Stimulated activated CD4-positive, alpha-beta T cell treated with anti-CD3 and anti-CD28 coated beads, Interleukin-1b, Interleukin-23, amount 100 ng/mL, for 48 hours (primary cell): ENCODE data around the gene DCTN4.

Experiments
- DNase-seq: peaks from one replicate; pipeline ENCODE4 v3.0.0-alpha.2; 2020

DCTN4 gene

GRCh38 chr5:150734579-150735384, 24.0 kb downstream of the DCTN4 start:
- peak; percentile 45 for DNase-seq

DNA sequence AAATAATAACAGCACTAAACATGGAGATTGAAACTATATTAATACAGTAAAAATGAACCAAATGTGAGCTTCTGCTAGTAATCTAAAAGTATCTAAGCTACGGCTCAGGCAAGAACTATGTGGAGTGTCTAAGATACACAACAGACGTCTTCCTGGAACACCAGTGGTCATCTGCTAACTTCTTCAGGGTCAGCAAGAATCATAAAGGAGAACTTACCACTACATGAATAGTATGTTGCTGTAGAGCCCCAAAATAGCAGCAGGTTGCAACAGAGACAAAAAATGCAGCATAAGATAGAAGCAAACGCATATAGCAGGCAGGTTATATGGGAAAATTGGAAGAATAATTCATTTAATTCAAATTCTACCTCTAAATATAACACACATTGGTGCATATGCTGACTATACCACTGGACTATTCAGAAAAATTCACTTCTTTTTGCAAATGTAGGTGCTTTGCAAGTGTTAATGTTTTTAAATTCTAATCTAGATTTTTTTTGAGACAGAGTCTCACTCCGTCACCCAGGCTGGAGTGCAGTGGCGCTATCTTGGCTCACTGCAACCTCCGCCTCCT, 27.1 kb downstream of the DCTN4 start:
- no peak for DNase-seq

DNA sequence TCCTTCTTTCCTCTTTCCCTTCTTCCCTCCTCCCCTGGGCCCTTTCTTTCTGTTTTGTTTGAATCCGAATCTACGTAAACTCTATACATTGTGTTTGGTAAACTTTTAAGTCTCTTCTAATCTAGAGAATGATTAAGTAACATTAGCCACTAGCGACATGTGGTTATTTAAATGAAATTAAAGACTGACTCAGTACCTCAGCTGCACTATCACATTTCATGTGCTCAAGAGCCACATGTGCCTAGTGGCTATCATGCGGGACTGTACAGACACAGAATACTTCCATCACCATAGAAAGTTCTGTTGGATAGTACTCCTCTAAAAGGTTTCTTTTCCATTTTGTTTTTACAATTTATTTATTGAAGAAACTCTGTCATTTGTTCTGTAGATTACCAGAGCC, 29.0 kb downstream of the DCTN4 start:
- DNase-seq: no peak

DNA sequence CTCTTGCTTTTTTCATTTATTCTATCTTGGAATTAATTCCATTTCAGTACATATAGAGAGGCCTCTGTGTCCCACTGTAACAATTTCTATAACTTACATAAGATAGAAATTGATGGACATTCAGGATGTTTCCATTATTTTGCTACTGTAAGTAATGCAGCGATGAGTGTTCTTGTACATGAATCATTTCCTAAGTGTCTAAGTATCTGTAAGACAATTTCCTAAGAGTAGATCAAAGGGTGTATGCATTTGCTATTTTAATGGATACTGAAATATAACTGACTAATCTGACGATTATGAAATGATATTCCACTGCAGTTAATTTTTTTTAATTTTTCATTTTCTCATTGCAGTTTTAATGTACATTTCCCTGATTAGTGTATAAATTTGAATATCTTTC, 35.0 kb downstream of the DCTN4 start:
- no peak for DNase-seq

DNA sequence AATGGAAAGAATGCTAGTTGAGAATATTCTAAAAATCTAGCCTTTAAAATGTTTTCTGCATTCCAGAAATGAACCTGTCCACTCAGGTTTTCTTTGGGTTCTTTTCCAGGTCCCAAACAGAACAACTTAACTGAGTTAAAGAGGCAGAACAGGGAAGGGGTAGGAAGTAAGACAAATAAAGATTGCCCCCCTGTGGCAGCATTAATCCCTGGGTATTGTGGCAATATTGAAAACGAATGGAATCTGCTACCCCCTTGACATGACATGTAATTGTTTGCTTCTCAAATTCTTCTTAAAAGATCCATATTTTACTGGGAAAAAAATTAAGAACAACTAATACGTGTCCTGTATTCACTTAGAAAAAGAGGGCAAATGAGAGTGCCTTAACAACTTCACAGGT, 48.7 kb downstream of the DCTN4 start:
- no peak for DNase-seq

DNA sequence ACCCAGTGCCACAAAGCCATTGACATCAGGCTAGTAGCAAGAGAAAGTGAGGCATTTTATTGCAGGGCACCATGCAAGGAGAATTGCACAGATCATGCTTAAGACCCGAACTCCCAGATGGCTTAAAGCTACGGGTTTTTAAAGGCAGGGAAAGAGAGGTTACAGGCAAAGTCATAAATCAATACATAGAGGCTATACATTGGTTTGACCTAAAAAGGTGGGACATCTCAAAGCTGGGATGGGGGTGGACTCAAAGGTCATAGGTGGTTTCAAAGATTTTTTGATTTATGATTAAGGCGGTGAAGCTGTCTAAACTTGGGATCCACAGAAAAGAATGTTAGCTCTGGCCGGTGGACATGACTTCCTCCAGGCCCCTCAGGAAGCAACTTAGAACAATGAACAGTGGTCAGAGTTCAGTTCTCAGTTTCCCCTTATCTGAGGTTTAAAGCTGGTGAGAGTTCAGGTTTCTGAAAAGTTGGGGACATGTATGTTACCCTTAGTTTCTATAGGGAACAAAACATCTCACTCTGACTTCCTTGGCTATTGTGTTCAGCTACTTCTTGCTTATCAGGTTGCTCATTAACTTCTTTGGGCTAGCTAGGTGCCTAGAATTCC, 51.9 kb downstream of the DCTN4 start:
- DNase-seq: no peak

GRCh38 chr5:150703762-150704161, 55.1 kb downstream of the DCTN4 start:
- no peak for DNase-seq

GRCh38 chr5:150700594-150701377, 58.0 kb downstream of the DCTN4 start, which contains the start of gene RBM22:
Gene RBM22 (minus strand): TSS chr5:150701062. CDS start chr5:150700985, 77 bp downstream.
- DNase-seq: peak; percentile 90

GRCh38 chr5:150700246-150700593, 58.6 kb downstream of the DCTN4 start:
- no peak for DNase-seq

DNA sequence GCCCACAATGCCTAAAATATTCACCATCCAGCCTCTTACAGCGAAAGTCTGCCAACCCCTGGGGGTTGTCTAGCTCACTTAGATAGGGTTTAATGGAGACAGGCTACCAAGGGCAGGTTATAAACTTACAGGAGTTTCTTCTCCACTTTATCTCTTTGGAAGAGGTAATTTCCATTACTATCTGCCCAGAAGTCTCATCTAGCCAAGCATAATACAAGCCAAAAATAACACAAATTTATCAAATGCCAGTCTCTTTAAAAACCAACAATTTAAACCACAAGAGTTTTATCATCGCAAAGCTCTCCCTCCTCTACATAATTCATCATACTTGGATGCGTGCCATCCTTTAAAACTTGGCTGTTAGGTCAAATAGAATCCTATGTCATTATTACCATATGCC, 64.2 kb downstream of the DCTN4 start:
- DNase-seq: no peak

DNA sequence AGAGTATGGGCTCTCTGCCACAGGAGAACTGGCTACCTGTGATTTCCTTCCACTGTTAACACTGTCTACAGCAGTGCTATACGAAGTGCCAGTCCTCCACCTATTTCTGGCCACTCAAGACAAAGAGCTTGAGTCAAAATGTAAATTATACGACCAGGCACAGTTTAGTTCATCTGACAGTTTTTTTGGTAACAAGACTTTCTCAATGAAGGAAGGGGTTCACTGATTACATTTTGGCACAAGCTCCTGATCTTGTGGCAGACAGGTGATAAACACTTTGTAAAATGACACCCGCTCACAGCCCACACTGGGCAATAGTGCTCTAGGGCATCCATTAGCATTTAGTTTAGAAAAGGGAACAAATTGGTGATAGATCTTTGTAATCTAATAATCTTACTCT, 66.5 kb downstream of the DCTN4 start:
- DNase-seq: no peak

GRCh38 chr5:150690760-150691159, 68.1 kb downstream of the DCTN4 start:
- DNase-seq: no peak

- DNase-seq: no peak
Observed at GRCh38 chr5:150689120-150689519, 69.7 kb downstream of the DCTN4 start.

DNA sequence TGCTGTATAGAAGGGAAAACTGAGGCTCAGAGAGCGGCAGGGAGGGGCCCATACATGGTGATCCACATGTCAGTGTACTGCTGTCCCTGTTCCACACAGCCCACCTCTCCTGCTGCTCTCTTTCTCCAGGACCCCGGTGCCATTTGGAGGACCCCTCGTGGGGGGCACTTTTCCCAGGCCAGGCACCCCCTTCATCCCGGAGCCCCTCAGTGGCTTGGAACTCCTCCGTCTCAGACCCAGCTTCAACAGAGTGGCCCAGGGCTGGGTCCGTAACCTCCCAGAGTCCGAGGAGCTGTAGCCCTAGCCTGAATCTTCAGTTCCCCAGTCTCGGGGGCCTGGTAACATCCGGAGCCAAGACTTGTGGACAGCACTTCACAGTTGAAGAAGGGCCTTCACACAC, 82.2 kb downstream of the DCTN4 start:
- DNase-seq: no peak

DNA sequence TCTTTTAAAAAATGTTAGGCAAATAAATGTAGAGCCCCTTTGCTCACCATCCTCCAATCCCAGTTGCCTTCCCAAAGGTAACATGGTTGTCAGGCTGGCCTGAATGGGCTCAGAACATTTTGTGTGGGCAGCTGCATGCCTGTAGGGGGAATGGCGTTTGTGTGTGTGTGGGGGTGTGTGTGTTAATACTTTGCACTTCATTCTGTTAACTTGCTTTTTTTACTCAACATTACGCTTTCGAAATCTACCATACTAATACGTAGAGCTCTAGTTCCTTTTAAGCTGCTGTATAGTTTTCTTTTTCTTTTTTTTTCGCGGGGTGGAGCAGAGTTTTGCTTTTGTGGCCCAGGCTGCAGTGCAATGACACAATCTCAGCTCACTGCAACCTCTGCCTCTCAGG, 83.7 kb downstream of the DCTN4 start:
- no peak for DNase-seq

- DNase-seq: no peak
Observed at GRCh38 chr5:150674341-150674821, 84.4 kb downstream of the DCTN4 start.

DNA sequence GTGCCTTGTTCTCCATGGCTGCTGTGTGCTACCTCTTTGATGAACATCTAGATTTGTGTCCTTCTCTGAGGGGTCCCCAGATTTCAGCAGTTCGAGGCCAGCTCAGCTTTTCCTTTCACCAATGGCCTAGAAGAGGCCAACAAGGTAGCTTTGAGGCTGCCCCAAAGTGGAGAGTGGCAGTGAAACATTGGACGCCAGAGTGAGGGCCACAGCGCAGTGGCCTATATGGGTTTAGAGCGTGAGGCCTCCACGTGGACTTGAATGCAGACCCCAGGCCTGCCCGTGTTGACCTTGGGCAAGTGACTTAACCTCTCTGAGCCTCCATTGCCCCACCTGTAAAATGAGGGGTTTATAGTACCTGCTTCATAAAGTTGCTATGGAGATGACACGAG, 85.9 kb downstream of the DCTN4 start:
- no peak for DNase-seq

GRCh38 chr5:150672237-150672883, 86.5 kb downstream of the DCTN4 start:
- peak; percentile 18 for DNase-seq

- DNase-seq: no peak
Observed at GRCh38 chr5:150671509-150672236, 87.1 kb downstream of the DCTN4 start.

DNA sequence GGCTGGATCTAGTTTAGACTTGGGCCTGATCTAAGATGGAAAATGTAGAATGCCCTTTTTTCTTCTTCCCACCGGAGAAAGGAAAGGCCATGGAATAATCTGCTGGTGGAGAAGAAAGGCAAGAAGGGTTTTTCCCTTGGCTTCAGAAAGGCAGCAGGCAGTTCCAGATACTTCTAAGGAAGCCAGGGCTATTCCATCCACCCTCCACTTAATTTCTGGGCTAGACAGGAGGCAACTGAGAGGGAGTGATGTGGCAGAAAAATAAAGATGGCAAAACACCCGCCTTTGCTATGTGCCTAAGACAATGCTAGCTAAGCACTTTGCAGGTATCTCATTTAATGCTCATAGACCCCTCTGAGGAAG, 87.9 kb downstream of the DCTN4 start:
- no peak for DNase-seq

DNA sequence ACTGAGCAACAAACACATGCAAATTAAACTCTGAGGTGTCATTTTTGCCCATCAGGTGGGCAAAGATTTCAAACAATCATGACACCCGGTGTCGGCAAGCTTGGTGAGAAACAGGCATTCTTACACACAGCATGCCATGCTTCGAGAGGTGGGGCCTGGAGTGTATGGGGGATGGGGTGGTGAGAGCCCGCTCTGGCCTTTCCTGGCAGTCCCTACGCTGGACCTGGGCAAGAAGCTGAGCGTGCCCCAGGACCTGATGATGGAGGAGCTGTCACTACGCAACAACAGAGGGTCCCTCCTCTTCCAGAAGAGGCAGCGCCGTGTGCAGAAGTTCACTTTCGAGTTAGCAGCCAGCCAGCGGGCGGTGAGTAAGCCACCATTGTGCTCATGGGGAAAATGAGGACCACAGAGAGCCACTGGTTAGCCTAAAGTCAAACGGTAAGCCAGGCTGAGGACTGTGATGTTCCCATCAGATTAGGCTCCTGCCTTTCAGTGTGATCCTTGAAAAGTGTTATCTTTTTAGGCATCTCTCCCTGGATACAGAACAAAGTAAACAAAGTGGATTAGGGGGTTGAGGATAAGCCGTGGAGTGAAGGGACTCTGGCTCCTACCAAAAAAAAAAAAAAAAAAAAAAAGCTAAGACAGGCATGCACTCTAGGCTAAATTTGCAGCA, 88.4 kb downstream of the DCTN4 start:
- DNase-seq: no peak

DNA sequence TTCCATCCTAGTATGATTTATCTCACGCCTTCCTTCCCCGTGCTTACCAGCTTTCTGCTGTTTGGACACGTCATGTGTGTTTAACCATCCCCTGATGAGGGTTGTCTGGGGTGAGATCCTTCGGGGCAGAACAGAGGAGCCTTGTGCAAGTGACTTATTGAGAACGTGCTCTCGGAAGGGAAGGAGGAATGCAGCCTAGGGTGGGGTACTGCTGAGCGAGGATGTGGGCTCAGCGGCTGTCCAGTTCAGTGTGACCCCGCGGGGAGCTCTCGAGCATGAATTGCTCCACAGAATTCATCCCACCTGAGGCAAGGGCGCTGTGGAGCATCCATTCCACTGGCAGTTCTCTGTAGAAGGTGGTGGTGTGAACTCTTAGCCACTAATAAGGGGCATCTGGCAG, 93.8 kb downstream of the DCTN4 start:
- DNase-seq: no peak
